GM21515 (cell line): Measurements from ENCODE around the gene EHD3.

Experiments
- ATAC-seq: cut with Tn5 transposase; IDR thresholded peaks from one replicate; pipeline ENCODE4 v1.9.1; 2021; ENCODE audit not compliant: unreplicated experiment

EHD3 gene

DNA sequence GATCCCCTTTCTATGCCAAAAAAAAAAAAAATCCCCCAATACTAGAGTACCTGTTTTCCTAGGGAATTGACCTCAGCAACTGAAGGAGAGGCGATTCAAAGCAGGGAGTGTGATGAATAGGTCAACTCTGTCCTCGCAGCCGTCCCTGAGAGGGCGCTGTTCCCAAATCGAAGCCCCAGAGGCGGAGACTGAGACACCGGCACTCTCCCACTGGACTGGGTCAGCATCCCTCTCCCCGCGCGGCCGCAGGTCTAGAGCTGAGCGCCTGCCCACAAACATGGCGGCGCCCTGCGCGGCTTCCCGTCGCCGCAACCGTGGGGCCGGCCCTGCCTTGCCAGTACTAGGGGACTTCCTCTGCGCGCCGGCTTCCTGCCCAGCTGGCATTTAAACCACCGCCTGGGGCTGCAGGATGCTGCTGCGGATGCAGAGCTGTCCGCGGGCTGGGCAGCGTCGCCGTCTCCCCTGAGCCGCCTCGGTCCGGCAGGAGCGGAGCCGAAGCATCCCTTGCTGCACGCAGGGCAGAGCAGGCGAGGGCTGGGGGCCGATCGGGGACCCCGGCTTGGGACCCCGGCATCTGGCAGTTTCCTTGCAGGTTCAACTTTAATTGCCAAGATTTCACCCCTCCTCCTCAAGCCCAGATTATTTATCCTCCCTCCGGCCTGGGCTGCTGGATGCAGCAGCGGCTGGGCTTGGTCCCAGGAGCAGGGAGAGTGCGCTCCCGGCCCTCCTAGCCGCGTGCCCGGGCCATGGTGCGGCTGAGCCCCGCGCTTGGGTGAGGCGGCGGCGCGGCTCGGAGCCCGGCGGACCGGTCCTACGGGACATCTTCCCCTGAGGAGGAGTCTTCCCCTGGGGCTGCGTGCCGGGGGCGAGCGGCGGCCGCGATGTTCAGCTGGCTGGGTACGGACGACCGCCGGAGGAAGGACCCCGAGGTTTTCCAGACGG lies at the start of gene EHD3:
Gene EHD3, plus strand, starts transcription at position 412 of the 942 bp plus-strand sequence. Its CDS starts 470 bp downstream, at position 882.
- ATAC-seq = peak; percentile 94

GRCh38 chr2:31187166-31187565 lies 46.8 kb upstream of the EHD3 start:
- no peak for ATAC-seq

GRCh38 chr2:31188131-31188530 lies 45.8 kb upstream of the EHD3 start:
- ATAC-seq = no peak

DNA sequence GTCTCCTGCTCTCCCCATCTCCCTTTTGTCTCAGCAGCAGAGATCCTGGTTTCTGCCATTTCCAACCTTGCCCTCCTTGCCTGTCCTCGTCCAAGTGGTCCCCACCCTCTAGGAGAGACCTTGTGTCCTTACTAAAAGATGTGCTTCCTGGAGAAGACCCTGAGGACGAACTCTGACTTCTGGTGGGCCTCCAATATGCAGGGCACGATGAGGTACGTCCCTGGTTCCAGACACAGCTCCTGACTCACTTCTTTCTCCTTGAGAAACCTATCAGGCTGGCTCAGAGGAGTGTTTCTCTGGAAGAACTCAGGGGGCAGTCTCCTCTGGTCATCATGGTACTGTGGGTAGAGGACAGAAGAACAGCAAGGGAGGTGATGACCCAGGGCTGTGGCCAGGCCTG lies 44.8 kb upstream of the EHD3 start:
- ATAC-seq = no peak

DNA sequence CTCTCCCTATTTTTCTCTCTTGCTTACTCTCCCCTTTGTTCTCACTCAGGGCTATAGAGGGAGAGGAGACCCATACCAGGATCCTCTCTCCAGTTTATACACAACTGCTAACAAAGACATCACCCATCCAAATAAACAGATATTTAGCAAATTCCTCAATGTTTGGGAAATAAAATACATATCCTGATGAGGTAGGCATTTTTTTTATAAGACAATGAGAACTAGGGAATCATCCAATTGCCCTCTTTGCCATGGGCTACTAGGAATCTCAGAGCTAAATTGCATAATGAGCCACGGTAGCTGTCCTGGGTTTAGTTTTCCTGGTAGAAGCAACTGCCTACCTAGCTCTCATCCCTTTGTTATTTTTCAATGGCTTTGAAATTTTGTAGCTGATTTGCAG lies 43.8 kb upstream of the EHD3 start:
- ATAC-seq = no peak

DNA sequence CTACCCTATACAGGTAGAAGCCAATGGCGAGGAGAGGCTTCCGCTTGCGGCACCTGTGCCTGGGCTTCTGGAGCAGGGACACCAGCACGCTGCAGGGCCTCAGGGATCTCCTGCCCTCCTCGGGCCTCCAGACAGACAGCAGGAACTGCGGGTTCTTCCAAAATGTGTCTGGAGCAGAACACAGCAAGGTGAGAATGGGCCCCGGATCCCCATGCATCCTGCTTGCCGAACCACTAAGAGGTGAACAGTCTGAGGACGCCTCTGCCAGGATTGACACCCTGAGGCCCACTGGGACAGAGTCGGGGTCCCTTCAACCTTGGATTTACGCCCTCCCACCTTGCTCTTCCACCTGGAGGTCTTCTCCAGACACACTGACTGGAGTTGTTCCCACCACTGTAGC lies 42.0 kb upstream of the EHD3 start:
- ATAC-seq = no peak

GRCh38 chr2:31192396-31192795 lies 41.6 kb upstream of the EHD3 start:
- ATAC-seq = no peak

DNA sequence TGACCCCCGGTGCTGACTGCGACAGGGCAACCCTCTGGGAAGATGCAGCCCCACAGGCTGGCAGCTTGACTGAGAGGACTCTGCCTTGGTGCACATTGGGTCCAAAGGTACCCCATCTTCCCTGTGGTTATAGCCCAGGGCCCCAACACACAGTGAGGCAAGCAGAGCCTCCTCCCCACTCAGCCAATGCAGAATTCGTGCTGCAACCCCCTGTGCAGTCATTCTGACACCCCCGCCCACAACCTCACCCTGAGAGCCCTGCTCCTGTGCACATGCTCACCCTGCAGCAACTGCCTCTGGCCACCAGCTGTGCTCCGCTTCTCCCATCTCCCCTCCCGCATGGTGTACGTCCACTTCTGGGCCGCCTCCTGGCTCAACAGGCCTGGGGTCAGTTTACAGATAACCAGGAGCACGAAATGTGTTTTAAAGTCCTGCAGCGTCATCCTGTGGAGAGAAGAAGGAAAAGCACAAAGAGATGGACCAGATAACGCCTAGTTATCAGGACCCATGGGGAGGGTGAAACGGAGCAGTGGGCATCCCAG lies 41.0 kb upstream of the EHD3 start:
- no peak for ATAC-seq

- ATAC-seq = no peak
Measured at GRCh38 chr2:31193806-31194205, 40.1 kb upstream of the EHD3 start.

DNA sequence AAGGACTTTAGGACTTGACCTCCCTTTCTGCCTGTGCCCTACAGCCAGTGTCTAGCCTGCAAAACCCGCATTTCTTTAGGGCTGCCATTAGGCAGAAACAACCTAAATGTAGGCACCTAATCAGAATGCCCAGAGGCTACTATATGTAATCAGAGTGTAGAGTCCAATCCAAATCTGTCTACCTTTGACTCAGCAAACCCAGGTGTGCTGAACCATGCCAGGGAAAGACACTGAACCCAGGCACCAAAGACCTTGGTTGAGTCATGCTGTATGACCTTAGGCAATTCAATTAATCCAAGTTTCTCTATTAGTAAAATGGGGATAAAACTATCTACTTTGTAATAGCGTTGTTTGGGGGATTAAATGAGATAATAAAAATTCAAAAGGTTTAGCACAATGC lies 37.3 kb upstream of the EHD3 start:
- ATAC-seq = no peak

GRCh38 chr2:31197166-31197565 lies 36.8 kb upstream of the EHD3 start:
- ATAC-seq = no peak

DNA sequence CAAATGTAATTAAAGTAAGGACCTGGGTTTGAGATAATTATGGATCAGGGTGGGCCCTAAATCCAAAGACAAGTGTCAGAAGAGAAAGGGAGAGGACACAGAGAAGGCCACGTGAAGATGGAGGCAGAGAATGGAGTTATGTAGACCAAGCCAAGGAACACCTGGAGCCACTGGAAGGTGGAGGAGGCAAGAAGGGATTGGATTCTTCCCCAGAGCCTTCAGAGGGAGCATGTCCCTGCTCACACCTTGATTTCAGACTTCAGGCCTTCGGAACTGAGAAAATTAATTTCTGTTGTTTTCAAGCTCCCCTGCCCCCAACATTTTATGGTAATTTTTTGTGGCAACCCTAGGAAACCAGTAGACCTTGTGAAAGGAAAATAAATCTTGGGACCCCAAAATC lies 36.3 kb upstream of the EHD3 start:
- no peak for ATAC-seq

DNA sequence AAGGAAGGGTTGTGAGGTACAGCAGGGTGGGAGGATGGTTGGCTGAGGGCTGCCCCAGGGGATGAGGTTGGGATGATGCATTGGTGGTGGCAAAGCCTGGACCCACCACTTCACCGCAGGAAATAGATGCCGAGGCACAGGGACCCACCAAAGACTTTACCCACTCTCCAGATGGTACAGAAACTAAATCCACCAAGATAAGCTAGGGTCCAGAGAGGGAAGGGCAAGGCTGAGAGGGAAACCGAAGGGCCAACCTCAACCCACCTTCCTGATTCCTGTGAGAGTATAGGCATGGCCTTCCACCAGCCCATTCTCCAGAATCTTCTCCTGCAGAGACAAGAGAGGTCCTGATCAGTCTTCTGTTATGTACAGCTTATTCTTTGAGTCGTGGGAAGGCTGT lies 34.7 kb upstream of the EHD3 start:
- no peak for ATAC-seq

DNA sequence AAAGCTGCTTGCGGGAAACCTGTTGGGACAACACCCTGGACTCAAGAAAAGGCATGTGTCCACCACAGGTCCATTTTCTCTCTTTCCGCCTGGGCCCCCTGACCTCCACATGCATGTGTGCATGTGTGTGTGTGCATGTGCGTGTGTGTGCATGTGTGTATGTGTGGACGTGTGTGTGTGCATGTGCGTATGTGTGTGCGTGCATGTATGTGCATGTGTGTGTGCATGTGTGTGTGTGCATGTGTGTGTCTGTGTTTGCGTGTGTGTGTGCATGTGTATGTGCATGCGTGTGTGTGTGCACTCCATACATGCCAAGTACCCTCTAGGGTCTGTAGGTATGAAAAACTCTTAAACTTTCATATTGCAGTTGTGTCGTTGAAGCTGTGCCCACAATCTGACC lies 33.0 kb upstream of the EHD3 start:
- ATAC-seq = no peak

DNA sequence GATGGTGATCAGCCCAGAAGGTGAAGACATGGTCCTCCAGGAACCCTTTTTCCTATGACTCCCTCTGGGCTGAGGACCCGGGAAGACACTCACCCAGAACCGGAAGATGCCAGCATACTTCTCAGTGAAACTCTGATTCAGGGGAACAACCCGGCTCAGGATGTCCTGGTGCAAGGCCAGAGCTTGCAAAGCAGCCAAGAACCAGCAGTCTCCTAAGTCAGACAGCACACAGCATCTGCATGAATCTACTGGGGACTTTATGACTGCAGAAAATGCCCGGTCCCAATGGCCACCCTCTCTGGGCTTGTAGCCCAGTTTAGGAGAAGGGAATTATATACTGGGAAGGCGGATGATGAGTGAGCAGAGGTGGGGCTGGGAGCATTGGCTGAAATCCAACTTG lies 31.9 kb upstream of the EHD3 start:
- no peak for ATAC-seq

DNA sequence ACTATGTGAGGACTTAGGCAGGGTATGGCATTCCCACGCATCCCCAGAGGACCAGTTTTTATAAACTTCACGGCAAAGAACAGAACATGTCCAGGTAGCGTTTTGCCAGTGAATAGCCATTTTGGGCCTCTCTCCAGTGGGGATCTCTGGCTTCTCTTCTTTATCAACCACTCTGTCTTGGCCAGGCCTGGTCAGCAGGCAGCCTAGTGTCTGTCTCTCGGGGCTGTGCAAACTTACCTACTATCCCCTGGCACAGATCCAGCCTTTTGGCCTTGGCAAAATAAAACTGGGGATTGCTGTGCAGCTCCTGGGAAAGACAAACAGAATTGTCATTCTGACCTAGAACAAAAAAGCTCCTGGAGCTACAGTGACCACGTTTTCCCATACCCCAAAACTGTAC lies 31.1 kb upstream of the EHD3 start:
- ATAC-seq = no peak

GRCh38 chr2:31203916-31204315 lies 30.0 kb upstream of the EHD3 start:
- no peak for ATAC-seq

GRCh38 chr2:31204783-31205182 lies 29.2 kb upstream of the EHD3 start:
- ATAC-seq = no peak

GRCh38 chr2:31205186-31205585 lies 28.8 kb upstream of the EHD3 start:
- no peak for ATAC-seq

DNA sequence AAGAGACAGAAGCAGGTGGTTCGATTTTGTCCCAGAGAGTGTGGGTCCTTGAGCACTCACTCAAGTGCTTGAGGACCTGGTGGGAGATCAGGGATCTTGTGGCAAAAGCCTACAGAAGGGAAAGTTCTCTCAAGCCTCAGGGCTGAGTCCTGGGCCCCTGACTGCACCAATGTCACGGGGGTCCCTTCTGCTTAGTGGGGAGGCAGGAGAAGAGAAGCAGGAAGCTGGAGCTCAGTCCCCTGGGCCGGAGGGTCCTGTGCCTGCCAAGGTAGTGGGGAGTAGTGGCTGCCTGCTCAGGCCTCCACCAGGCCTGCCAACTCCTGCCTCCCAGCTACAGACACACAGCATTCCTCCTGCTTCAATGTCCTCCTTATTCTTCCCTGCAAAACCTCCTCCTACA lies 28.3 kb upstream of the EHD3 start:
- ATAC-seq = no peak

DNA sequence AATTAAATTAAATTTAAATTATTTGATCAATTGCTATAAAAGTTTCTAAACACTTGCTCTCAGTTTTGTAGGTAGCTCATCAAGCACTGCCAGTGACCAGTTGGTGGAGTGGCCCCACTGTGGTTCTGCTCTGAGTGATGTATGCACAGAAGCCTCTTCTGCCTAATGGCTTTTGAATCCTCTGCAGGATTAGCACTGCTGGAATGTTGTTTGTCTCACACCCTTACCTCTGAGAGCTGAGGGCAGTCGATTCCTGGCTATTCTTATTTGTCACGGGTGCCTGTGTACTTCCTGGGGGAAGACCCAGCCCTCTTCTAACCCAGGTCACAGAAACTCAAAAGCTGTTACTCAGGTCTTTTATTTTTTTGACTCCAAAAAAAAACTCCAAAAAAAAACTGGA lies 26.2 kb upstream of the EHD3 start:
- ATAC-seq = no peak

DNA sequence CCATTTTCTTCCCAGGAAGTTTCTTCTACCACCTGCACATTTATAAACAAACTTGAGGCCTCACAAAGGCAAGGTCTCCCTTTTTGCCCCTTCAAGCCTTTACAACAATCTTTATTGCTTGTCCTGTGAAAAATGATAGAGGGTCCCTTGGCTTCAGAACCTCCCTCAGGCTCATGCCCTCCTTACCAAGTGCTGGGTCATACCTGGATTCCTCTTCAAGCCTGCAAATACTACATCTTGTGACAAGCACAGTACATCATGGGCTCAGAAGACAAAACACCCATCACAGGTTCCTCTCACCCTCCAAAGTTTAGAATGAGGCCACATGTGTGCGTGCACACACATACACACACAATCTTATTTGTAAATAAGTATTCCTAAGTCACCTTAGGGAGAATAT lies 25.7 kb upstream of the EHD3 start:
- no peak for ATAC-seq
